Measurements from ENCODE around the gene CTU2.

Gene CTU2

DNA sequence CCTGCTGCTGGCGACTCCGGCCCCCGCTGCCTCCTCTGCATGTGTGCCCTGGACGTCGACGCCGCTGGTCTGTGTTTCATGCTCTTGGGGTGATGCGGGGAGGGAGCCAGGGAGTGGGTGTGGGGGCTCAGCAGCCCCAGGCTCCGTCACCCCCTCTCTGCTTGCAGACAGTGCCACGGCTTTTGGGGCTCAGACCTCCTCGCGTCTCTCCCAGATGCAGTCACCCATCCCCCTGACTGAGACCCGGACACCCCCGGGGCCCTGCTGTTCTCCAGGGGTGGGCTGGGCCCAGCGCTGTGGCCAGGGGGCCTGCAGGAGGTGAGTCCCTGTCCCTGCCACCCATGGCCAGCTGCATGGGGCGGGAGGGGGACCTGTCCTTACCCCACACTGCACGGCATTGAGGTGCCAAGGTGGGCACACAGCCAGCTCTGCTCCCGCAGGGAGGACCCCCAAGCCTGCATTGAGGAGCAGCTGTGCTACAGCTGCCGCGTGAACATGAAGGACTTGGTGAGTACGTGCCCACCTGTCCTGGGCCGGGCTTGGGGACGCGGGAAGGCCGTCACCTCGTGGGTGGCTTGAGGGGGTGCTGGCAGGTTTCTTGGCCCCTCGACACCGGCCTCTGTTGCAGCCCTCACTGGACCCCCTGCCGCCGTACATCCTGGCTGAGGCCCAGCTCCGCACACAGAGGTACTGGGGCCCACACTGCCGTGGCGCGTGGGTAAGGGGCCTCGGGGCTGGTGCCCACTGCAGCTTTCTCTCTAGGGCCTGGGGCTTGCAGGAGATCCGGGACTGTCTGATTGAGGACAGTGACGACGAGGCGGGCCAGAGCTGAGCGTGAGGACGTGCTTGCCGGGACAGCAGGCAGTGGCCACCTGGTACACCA lies 8.4 kb downstream of the CTU2 start:
- DNase-seq (ENCODE audit: low read depth): no peak

DNA sequence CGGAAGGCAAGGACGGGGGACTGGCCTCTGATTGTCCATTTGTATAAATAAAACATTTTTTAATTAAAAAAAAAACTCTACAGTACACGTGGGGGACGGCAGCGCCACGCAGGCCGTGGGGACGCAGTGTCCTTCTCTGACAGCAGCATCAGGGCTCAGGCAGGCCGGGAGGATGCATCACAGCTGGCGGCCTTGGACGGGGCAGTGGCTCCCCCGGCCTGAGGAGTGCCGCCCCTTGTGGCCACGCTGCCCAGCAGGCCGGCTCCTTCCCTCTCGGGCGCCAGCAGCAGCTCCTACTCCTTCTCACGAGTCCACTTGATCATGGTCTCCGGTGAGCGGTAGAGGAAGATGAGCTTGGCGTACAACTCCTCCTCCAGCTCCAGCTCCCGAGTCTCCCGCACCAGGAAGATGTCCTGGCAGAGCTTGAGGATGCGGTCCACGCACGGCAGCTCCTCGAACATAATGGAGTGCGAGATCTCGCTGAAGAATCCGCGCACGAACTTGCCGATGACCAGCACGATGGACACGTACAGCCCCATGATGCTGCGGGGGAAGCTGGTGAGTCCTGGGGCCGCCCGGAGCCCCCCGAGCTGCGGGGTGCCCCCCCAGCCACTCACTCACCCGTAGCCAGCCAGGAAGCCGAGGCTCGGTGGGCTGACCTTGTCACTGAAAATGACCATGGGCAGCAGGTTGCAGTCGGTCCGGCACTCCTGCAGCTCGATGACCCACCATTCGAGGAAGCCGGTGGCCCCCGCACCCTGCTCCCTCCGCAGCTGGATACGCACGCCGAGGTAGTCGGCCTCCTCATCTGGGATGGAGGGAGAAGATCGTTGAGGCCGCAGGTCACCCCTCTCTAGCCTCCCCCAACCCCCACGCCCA lies 9.2 kb downstream of the CTU2 start:
- no peak for DNase-seq (ENCODE audit: low read depth)

DNA sequence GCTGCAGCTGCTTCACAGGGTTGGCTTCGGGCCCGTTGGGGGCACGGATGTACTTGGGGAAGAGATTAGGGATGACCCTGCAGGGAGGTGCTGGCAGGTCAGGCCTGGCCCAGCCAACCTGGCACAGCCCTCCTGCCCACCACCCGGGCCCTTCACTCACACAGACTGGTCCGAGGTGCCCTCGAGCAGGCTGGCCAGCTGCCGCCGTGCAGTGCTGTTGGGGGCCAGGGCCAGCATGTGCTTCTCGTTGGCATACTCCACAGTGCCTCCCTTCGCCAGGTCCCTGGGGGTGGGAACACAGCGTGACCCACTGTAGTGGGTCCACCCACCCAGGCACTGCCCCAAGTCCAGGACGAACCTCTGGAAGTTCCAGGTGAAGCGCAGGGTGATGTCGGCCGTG lies 9.9 kb downstream of the CTU2 start:
- DNase-seq (ENCODE audit: low read depth): no peak

DNA sequence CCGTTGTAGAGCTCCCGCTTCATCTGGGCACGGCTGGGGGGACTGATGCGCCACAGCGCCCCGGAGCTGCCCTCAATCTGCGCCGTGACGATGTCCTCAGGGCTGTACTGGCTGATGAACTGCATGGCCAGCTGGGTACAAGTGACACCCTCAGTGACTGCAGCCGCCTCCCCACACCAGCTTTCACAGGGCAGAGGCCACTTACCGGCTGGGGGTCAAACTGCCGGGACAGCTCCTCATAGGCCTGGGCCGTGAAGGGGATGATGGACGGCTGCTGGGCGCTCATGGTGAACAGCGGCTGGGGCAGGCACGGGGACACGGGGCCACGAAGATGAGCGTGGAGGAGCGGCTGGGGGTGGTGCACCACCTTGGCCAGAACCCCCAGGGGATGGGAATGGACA lies 10.3 kb downstream of the CTU2 start:
- no peak for DNase-seq (ENCODE audit: low read depth)

DNA sequence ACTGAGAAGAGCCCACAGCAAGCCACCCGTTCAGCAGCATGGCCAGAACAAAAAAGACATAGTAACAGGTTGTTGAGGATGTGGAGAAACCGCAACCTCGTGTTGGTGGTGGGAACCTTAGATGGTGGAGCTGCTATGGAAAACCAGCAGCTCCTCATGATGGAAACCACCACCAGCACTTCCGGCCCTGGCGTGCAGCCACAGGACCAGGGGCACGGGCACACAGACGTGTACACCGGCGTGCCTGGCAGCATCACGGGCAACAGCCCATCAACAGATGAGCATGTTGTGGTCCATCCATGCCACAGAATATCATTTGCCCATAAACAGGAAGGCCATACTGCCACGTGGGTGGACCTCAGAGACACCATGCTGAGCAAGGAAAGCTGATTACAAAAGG lies 11.9 kb downstream of the CTU2 start:
- DNase-seq (ENCODE audit: low read depth): no peak

DNA sequence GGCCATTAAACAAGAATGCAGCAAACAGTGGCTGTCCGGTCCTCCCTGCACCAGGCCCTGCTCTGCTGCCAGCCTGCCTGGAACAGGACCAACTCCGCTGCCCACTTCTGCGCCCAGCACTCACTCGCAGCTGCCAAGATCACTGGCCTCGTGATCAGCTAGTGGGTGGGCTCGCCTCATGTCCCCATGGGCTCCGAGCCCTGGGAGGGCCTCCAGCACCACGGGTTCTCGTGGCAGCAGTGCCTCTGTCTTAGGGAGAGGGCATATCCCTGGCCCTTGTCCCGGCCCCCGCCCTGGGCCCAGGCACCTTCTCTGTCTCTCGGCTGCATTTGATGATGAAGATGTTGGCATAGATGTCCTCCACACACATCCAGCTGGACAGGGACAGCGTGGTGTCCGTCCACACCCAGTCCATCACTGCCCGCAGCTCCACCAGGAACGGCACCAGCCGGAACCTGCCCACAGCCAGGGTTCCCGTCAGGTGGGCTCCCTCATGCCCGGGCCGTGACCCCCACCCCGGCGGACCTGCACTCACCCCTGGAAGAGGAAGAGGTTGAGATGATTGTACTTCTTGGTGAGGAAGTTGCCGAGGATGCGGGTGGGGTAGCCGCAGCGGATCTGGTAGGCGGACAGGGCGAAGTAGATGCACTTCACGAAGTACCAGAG lies 13.1 kb downstream of the CTU2 start:
- DNase-seq (ENCODE audit: low read depth): no peak

DNA sequence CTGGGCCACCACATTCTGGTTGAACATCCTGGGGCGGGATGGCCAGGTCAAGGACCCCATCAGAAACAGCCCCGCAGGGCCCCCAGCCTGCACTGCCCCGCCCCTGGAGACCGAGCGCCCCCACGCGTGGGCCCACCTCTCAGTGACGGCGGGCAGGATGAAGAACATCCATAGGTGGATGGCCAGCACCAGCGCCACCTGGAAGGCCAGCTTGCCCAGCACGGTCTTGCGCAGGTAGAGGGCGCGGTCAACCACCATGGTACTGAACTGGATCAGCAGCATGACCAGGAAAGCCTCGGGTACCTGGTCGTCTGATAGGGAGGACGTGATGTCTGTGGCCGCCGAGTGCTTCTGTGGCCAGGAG lies 13.6 kb downstream of the CTU2 start:
- DNase-seq (ENCODE audit: low read depth): no peak

DNA sequence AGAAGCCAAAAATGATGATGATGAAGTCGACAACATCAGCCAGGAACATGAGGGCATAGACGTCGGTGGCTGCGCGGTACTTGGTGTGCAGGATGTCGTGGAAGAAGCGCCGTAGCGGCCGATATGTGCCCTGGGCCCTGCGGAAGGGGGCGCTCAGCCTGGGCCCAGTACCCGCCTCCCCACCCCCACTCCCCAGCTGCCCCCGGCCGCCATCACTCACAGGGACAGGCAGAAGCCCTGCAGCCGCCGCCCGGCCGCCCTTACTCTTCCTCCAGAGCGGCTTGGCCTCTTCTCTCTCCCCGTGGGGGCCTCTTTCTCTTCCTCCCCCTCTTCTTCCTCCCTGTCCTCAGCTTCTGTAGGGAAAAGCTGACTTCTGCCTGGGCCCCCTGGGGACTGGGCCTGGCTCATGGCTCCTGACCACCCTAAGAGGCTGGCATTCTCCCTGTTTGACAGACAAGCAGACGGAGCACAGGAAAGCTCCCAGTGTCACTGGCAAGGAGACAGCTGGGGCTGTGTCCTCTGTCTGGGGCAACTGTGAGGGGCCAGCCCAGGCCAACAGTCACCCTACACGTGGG lies 14.2 kb downstream of the CTU2 start:
- no peak for DNase-seq (ENCODE audit: low read depth)

DNA sequence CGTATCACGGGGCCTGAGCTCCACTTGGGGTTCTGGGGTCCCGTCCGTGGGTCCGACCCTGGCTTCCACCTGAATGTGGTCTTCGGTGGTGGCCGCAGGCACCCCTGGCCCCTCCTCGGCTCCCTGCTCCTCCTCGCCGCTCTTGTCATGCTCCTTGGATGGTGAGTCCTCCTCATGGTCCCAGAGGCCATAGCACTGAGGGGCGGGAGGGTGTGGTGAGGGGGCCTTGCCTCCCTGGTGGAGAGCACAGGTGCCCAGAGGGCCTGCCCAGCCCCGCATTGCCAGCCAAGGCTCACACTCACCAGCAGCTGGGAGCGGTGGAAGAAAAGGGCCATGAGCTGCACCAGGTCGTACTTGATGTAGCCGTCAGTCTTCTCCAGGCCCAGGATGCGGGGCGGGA lies 14.9 kb downstream of the CTU2 start:
- no peak for DNase-seq (ENCODE audit: low read depth)

DNA sequence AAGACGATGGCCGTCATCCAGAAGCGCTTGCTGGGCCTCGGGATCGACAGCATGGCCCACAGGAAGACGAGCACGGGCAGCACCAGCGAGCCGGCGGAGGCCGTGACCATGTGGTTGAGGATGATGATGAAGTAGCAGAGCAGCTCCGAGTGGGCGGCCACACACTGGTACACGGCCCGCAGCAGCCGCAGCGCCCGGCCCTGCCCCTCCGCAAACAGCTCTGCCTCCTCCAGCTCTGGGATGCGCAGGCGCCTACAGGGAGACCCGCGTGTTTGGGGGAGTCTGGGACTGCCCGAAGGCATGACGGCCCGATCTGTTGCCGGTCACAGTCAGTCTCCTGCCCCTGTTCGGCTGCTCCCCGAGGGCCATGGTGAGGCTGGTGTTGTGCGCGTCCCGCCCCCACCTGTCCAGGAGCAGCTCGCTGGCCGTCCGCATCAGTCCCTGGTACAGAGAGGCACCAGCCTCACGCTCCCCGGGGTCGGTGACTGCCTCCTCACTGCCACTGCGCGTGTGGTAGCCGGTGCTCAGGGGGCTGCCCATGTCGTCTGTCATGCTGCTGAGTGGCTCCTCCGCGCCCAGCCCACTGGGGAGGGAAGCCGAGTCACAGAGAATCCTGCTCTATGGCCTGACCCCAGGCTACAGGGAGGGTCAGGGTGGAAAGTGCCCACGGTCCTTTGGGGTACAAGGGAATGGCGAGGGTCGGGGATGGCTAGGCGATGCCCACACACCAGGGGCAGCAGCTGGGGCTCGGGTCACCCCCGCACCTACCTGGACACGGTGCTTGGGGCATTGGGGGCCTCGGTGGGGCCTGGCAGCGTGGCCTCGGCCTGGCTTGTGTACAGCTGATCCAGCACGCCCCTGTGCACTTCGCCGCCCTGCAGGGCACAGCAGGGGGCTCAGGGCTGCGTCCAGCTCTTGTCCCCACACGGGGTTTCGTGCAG lies 15.8 kb downstream of the CTU2 start:
- DNase-seq (ENCODE audit: low read depth): no peak

DNA sequence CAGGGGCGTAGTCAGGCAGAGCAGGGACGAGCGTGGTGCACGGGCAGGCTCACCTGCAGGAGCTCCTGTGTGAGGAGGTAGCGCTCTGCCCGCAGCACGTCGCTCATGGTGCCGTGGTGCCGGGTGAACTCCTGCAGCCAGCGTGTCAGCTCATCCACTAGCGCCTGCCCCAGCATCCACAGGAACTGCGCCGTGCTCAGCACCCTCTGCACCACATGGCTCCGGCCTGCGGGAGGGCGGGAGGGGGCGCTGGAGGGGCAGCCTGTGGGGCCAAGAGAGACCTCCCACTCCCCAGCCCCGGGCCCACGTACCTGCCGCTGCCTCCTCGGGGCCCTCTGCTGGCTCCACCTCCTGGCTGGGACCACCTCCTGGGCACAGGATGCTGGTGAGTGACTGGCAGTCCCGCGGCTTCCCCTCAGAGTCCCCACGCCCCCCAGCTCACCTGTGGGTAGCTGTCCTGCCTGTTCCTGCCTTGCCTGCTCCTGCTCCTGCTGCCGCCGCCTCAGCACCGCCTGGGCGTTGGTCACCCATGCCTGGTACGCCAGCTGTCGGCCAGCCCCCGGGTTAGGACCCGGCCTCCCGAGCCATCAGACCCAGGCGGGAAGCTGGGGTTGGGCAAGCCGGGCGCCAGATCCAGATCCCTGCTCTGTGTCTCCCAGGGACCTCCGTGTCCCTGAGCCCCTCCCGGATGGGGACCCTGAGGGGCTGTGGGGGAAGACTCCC lies 16.6 kb downstream of the CTU2 start:
- no peak for DNase-seq (ENCODE audit: low read depth)

DNA sequence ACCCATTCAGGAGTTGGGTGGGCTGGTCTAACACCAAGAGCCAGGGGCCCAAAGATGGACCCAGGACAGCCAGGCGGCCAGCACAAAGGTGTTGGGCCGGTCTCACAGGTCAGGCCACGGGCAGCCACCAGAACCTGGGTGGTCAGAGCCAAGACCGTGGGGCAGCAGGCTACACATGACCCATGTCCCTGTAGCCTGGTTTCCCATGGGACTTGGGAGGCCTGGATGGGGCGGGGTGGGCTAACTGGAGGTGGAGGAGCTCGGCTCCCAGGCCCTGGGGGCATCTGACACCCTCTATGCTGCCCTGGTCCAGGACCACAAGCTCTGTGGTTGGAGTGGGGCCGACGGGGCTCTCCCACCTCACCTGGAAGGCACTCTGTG lies 17.2 kb downstream of the CTU2 start:
- no peak for DNase-seq (ENCODE audit: low read depth)

DNA sequence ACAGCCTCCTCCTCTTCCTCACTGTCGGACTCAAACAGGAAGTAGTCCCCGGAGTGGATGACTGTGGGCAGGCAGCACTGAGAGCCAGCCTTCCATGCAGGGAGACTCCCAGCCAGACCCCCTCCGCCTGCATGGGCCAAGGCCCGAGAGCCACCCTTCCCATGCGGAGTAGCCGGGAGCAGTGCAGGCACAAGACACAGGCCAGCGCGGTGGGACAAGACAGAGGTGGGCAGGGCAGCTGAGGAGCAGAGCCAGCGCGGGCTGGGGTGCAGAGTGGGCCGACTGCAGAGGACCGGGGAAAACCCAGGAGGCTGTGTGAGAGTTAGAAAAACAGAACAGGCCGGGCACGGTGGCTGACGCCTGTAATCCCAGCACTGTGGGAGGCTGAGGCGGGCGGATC lies 17.6 kb downstream of the CTU2 start:
- no peak for DNase-seq (ENCODE audit: low read depth)

DNA sequence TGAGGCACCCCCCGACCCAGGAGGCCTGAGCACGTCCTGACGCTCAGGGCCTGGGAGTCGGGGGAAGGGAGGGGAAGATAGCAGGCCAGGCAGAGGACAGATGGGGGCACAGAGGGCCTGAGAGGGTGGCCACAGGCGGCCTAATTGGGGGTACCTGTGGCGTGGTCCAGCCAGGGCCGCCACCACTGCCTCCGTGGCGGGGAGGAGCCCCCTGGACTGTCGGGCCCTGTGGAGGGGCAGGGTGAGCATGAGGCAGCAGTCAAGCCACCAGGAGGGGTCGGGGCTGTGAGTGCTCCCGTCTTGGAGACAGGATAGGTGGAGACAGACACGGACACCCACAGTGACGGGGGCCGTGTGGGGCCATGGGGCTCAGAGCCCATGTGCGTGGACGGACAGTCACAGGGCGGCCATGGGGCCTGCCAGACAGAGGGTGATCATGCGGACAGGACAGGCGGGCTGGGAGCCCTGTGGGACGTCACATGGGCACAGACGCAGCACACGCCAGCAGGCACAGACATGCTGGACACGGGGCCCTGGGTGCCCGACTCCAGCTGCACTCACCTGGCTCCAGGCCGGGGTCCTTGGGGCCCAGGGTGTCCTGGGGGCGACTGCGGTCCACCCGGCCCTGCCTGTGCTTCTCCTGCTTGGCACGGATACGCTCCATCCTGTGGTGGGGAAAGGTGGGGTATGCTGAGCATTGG lies 18.7 kb downstream of the CTU2 start:
- no peak for DNase-seq (ENCODE audit: low read depth)

DNA sequence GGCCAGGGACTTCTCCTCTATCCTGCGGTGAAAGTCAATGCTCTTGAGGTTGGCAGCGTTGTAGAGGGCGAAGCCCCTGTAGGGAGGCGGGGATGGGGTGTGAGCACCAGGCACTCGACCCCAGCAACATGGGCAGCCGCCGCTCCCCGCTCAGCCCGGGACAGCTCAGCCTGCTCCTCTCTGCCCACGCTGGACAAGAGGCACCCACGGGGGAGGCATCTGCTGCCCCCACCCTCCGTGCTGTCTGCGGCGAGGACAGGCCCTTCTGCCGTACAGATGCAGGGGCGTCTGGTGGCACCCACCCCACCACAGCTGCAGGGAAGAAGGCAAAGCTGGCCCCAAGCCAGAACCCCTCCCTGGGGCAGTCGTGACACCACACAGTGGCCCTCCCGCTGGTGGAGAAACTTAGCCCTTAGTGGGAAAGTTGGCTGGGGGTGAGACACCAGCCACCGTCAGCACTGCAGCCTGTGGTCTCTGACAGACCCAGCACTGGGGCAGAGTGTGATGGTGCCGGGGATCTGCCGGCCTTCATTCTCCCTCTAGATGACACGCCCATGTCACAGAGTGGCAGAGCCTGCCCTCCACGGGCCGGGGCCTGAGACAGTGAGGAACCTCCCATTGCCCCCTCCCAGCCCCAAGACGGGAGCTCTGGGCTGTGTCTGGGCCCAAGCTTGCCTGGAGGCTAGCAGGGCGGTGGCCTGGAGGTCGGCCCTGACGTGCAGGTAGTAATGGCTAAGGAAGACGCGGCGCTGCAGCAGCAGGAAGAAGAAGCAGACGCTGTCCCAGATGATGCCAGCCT lies 19.5 kb downstream of the CTU2 start:
- no peak for DNase-seq (ENCODE audit: low read depth)

DNA sequence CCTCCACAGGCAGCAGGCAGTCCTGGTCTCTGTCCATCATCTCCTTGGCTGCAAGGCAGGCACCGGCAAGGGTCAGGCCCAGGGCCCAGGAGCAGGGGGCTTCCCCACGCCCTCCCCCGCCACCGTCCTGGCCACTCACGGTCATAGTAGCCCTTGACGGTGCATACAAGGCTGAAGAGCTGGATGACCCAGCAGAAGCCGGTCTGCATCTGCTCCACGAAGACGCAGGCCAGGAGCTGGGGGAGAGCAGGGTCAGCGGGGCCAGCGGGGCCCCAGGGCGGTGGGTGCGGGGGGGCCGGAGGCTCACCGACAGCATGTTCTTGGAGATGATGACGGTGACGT lies 20.1 kb downstream of the CTU2 start:
- DNase-seq (ENCODE audit: low read depth): no peak

DNA sequence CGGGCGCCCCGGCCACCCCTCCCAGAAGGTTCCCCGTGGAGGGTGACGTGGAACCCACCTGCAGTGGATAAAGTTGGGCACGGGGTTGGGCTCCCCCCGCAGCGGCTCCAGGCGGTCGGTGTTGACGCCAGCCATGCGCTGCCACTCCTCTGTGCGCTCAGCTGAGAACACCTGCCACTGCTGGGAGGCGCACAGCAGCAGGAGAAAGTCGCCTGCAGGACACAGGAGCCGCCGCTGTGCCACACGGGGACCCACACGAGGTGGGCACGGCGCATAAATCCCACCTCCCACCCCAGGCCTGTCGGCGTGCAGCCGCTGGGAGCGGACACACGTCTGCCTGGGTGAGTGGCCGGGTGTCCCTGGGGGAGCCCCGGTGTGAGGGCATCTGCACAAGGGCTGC lies 20.7 kb downstream of the CTU2 start:
- no peak for DNase-seq (ENCODE audit: low read depth)

DNA sequence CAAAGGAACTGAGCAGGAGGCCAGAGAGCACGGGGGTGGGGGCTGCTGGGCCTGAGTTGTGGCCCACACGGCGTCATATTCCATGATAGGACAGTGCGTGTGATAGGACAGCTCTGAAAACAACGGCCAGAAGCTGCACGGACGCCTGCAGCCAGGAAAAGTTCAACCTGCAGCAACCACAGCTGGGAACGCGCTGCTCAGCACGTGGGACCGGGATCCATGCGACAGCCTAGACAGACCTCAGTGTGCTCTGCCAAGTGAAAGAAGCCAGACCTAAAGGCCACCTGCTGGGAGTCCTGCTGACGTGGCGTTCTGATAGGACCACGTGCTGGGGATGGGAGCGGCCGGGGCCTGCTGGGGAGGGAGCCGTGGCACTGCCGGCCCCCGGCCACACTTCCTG lies 21.6 kb downstream of the CTU2 start:
- DNase-seq (ENCODE audit: low read depth): no peak
